Hippocampal formation (tissue), 2 donors: ENCODE measurements around the gene ZNF414.

Experiments
- DNase-seq, 2 donors: peaks; one replicate each; lab custom pipeline; 2025; lab: John Stamatoyannopoulos, UW

Gene ZNF414

GRCh38 chr19:8463365-8463764 lies 50.6 kb downstream of the ZNF414 start:
- no peak for DNase-seq

- no peak for DNase-seq
These were observed 51.4 kb downstream of the ZNF414 start for GRCh38 chr19:8462571-8462970.

GRCh38 chr19:8461891-8462290 lies 52.1 kb downstream of the ZNF414 start:
- no peak for DNase-seq

- no peak for DNase-seq
These were observed 52.6 kb downstream of the ZNF414 start for GRCh38 chr19:8461376-8461775.

GRCh38 chr19:8460516-8461298 lies 53.3 kb downstream of the ZNF414 start:
- DNase-seq, result no peak
